Frontal cortex (tissue), 4 donors: Measurements from ENCODE around the gene UQCR10. TPM values are rescaled to one million over a fixed set of nuclear protein-coding genes. Genes with fewer than 3 reads are reported as not detected.

Source experiments
- DNase-seq, 2 donors: peaks; one replicate each; pipeline ENCODE4 v3.0.0; 2012; ENCODE audit warnings: low spot score in 2 of 2
- FAIRE-seq: peaks from 2 replicates; lab custom pipeline; 2012; peaks lifted over from hg19 to GRCh38; lab: Jason Lieb, UNC
- total RNA-seq: library from RNA; depleted of rRNA; stranded (reverse); fragments of >200 nt; gene quantifications from one replicate; pipeline ENCODE4 v1.2.3, GENCODE V29; 2014
- donor health status: control.
- donor health status: control.
- donor health status: control.

The UQCR10 gene
- total RNA-seq: 47.3 TPM

DNA sequence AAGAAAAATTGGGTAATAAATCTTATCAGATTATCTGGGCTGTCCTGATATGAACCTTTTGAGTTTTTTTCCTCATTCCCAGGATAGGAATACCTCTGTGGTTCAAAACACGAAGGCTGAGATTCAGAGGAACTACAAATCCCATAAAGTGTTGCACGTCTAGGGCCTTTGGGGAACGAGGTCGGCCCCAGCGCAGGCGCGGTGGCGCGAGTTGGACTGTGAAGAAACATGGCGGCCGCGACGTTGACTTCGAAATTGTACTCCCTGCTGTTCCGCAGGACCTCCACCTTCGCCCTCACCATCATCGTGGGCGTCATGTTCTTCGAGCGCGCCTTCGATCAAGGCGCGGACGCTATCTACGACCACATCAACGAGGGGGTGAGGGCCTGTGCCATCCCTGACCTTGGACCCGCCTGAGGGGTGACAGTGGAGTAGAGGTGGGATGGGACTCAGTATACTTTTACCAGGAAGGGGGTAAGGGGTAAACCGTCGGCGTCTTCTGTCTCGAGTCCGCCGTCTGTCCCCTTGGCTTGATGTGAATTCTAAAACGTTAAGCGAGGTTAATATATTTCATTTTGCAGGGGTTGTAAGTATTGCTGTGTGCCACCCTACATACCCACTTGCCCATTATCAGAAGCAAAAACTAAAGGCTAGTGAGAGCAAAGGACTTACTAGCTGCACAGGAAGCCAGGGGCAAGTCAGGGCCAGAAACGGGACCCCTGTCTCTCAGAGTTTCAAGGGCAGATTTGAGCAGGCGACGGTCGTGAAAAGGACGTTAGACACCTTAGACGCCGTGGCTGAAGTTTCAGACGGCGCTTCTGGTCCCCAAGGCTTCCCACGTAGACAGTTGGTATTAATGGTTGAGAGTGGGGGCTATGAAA is at the start of gene UQCR10:
UQCR10 (plus strand) TSS at position 199 of the 881 bp plus-strand sequence; CDS start at position 229, 30 bp downstream.
- FAIRE-seq: no peak
- peak; percentile 73 to 87 for DNase-seq

- no peak for FAIRE-seq
Measured at GRCh38 chr22:29717789-29718188, 49.4 kb upstream of the UQCR10 start.

DNA sequence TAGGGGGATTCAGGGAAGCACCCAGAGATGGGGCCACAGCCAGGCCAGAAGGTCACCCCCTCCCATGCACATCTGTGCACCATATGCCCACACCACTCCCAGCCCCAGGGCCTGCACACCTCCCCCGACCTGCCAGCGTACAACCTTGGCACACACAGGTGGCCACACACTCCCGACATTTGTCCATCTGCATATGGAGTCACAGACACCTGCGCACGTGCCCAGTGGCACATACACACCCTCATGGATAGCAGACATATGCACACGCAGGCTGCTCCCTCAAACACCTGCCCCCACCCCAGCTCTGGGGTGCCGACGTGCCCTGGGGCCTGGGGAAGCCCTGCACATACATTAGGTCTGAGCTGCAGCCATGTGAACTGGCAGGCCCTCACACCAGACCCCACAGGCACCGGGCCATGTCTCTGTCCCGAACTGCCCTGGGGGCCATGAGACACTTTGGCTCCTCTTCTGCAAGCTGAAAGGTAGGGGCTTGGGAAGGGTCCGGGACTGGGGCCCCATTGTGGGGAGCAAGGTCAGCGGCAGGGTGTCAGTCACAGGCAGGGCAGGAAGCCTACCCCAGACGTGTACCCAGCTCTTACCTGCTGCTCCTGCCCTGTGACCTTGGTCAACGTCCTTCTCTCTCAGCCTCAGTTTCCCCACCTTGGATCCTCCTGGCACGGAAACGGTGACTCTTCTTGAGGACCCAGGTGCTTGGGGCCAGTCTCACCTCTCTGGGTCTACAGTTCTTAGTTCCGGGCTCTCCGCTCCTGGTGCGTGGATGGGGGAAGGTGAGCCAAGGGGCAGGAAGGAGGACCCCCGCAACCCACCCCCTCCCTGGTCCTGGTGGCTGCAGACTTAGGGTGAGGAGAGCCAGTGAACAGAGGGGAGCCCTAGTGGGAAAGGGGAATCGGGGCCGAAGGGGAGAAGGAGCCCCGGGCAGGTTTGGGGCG is 47.9 kb upstream of the UQCR10 start:
- DNase-seq (no peak), FAIRE-seq (no peak)

More at GRCh38 chr22:29717789-29718188, 49.4 kb upstream of the UQCR10 start:
- no peak for DNase-seq

- DNase-seq: no peak
Measured at GRCh38 chr22:29719899-29720645, 47.1 kb upstream of the UQCR10 start, which contains the start of gene CABP7. TSS of gene CABP7 (plus strand) at chr22:29720003. CDS start at chr22:29720425, 422 bp downstream.

DNA sequence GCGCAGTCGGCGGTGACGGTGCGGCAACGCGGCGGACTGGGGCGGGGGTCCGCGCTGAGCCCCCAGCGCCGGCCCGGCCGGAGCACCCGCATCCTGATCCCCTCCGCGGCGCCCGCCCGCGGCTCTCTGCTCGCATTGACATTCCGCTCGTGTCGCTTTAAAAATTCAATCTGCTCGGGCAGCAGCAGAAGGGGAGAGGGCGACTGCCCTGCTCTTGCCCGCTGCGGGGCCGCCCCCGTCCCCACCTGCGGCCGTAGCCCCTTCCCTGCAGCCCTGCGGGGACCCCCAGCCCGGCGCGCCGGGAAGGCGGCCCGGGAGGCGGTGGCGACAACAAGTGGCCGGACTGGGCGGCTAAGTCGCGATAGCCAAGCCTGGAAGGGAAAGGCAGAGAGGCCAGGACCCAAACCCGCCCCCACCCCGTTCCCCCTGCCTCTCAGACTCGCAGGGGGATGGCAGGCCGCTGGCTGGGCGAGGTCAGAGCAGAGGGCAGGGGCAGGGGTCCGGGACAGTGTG is 46.3 kb upstream of the UQCR10 start:
- no peak for FAIRE-seq
- DNase-seq: no peak

More at GRCh38 chr22:29719899-29720645, 47.1 kb upstream of the UQCR10 start, which contains the start of gene CABP7:
- no peak for FAIRE-seq

- DNase-seq (no peak), FAIRE-seq (no peak)
Measured at GRCh38 chr22:29722151-29722550, 45.0 kb upstream of the UQCR10 start.

DNA sequence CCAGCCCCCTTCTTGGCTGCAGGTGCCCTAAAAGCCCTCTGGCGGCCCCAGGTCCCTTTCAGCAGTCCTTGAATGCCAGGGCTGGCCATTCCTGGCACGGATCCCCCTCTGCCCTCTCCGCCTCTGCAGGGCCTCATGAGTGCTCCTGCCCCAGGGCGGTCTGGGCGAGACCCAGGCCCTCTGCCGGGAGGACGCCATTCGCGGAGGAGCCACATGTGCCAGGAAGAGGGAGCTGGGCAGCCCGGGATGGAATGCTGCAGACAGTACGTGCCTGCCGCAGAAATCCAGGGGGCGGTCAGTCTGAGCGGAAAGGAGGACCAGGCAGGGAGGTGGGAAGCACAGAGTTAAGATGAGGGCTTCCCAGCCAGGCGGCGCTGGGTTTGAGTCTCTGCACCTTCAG is 44.6 kb upstream of the UQCR10 start:
- FAIRE-seq (no peak), DNase-seq (no peak)

DNA sequence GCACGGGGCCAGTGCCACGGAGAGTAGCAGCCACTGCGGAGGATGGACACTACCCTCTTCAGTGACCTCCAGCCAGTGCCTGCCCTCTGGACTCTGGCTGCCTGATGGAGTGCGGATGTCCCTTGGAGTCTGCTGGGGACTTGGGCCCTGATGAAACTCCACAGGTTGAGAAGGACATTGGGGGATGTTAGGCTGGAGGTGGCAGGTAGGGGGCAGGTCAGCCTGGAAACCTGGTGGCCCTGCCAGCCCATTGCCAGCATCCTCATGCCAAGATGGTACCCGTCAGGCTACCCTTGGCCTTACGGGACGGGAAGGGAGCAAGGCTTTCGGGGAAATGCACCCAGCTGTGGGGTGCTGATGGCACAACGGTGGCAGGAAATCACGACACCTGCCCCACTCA is 43.4 kb upstream of the UQCR10 start:
- FAIRE-seq: no peak
- no peak for DNase-seq

GRCh38 chr22:29724843-29725242 is 42.3 kb upstream of the UQCR10 start:
- FAIRE-seq (no peak), DNase-seq (no peak)

DNA sequence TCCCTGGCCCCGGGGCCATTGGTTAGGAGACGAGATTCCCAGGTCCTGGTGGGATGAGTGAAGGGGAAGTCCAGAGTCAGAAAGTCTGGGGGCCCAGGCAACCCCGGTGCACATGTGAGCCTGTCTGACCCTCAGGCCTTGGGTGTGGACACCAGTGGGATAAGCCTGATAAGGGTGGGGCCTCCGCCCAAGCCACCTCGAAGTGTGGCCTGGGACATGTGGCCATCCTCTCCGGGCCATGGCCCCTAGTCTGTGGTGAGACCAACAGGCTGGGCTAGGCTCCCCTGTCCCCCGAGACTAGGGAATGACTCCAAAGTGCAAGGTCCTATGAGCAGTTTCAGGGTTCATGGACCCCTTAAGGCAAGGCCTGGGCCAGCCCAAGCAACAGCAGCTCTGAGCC is 41.1 kb upstream of the UQCR10 start:
- DNase-seq: no peak
- no peak for FAIRE-seq

- FAIRE-seq (no peak), DNase-seq (no peak)
Measured at GRCh38 chr22:29726512-29727130, 40.5 kb upstream of the UQCR10 start.

DNA sequence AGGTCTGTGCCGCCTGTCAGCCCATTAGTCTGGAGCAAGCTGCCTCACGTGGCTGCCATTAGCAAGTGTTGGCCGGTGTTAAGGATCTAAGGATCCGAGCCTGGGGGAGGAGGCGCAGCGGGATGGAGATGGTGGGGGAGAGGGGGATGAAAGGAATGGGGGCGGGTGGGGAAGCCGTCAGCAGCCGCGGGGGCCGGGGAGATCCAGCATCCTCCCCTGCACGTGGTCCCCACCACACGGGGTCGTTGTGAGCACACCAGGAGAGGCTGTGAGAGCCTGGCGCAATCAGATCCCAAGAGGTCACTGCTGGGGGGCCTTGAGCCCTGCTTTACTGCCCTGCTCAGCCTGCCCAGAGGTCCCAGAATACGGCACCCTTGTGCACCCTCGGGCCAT is 40.0 kb upstream of the UQCR10 start:
- FAIRE-seq (no peak), DNase-seq (peak in 1 of 2 donors; percentile 79)

DNA sequence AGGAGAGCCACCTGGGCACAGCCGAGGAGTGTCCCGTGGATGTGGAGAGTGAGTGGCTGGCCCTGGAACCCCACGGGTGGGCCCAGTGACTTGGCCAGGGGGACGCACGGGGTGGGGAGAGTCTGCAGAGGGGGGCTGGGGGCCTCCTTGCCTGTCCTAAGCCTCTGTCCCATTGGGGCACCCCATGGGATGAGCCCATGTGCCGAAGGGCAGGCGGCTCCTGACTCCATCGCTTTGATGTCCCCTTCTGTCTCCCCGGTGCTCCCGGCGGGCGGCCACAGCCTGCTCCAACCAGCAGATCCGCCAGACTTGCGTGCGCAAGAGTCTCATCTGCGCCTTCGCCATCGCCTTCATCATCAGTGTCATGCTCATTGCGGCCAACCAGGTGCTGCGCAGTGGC is 38.0 kb upstream of the UQCR10 start:
- FAIRE-seq: no peak
- DNase-seq: no peak

DNA sequence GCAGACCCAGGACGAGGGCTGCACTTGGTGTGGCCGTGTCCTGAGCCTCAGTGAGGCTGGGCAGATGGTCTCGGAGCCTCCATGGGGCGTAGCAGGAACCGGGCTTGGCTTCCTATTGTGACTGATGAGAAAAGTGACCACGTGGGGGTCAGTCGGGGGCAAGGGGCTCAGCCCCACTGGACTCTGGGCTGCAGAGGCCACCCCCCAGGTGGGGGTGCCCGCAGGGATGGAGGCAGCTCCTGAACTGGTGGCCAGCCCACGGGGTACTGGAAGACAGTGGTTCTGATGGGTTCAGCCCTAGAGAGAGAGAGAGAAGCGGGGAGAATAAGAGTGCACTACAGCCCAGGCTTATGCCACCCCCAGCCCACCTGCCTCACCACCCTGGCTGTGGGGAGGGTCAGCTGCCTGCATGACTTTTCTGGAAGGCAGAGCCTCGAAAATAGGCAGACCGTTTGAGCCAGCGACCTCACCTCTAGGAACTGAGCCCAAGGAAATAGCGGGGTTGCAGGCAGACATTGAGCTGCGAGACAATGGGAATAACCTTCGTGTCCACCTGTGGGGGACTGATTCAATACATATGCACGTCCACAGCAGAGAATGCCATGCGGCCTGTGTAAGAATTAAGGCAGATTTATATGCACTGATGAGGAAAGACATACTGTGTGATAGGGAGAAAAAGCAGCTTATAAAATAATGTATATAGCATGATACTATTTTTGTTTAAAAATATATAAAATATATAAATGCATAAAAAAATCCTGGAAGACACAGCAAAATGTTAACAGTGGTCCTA is 35.9 kb upstream of the UQCR10 start:
- FAIRE-seq: no peak

GRCh38 chr22:29732883-29733282 is 34.3 kb upstream of the UQCR10 start:
- FAIRE-seq (no peak), DNase-seq (no peak)

More for the DNA sequence above, 35.9 kb upstream of the UQCR10 start:
- no peak for DNase-seq

DNA sequence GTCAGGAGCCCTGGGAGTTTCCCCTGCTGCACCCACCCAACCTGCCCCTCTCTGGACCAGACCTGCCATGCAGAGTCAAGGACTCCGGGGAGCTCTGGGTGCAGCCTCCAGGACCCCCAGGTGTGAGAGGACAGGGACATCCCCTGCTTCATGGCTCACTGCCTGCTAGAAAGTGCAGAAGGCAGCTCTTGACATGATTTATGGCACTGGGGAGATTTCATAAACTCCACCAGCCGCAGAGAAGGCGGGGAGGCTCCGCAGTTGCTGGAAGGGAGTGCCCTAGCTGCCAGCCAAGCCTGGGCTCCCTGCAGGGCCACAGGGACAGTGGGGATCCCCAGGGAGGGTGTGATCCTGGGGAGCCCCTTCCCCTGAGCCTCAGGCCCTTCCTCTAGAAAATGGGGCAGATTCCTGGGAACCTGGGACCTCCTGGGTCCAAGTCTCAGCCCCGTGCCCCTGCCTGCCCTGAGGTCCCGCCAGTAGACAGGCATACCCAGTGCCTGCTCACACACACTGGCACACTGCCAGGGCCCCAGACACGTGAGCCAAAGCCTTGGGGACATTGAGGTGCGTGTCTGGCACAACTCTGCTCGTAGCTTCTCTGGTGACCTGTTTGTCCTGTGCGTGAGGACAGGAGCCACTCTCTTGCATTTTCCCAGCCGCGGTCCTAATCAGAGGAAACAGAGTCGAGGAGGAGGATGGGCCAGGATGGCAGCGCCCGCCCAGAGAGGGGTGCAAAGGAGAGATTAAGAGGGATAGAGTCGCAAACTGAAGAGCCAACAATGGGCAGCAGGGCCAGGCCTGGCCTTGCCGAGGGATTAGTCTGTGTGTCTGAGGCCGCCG is 33.6 kb upstream of the UQCR10 start:
- FAIRE-seq: no peak

DNA sequence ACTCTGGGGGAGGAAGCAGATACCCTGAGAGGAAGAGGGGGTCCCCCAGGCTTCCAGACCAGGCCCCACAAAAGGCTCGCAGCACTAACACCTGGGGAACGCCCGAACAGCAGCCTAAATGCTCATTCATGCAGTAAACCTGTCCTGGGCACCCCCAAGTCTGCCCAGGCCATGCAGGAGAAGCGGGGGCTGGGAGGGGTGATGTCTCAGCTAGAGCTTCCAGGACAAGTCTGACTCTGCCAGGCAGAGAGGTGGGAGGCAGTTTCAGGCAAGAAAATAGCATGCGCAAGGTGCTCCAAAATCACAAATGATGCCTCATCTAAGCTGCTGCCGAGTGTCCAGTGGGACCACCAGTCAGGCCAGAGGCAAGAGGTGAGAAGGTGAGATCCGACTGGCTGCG is 32.8 kb upstream of the UQCR10 start:
- FAIRE-seq (no peak), DNase-seq (no peak)

More for the DNA sequence above, 33.6 kb upstream of the UQCR10 start:
- DNase-seq: no peak
